Neural cell (in vitro differentiated cells): Measurements from ENCODE around the gene MAPT. TPM values are rescaled to one million over a fixed set of nuclear protein-coding genes. Genes with fewer than 3 reads are reported as not detected.

Source experiments
- H2AFZ ChIP-seq: fragments of 200-600, 300-800 bp; sonication (generic), shearing (Covaris generic); 2 replicates; pipeline ENCODE4 v1.6.0; 2014; ENCODE audit warnings: low read depth, mild to moderate bottlenecking, antibody characterized with exemption, low read length, moderate library complexity
- H3F3A ChIP-seq: fragments of 200-600 bp; shearing (Covaris generic); 2 replicates; pipeline ENCODE4 v1.6.1; 2016; ENCODE audit warnings: mild to moderate bottlenecking, moderate library complexity, mixed read lengths, antibody characterized with exemption, low read length; ENCODE audit not compliant: insufficient read depth, poor library complexity, severe bottlenecking
- H3K27ac ChIP-seq: fragments of 200-600, 300-800 bp; sonication (generic), shearing (Covaris generic); 2 replicates; pipeline ENCODE4 v1.5.1; 2014; ENCODE audit warnings: mild to moderate bottlenecking, low read length, moderate library complexity
- H3K27me3 ChIP-seq: fragments of 300-800, 200-600 bp; sonication (generic), shearing (Covaris generic); 2 replicates; pipeline ENCODE4 v1.6.0; 2014; ENCODE audit warnings: mild to moderate bottlenecking, low read depth, low read length, moderate library complexity; ENCODE audit not compliant: insufficient read depth
- H3K36me3 ChIP-seq: fragments of 300-800, 200-600 bp; sonication (generic), shearing (Covaris generic); 2 replicates; pipeline ENCODE4 v1.5.1; 2014; ENCODE audit warnings: mild to moderate bottlenecking, antibody characterized with exemption, low read length, moderate library complexity; ENCODE audit not compliant: insufficient read depth
- H3K4me2 ChIP-seq: fragments of 300-800, 200-600 bp; sonication (generic), shearing (Covaris generic); 2 replicates; pipeline ENCODE4 v1.6.0; 2014; ENCODE audit warnings: mild to moderate bottlenecking, low read length
- H3K4me3 ChIP-seq: fragments of 300-800, 200-600 bp; sonication (generic), shearing (Covaris generic); 2 replicates; pipeline ENCODE4 v1.5.1; 2014; ENCODE audit warnings: mild to moderate bottlenecking, low read length, moderate library complexity
- H3K79me2 ChIP-seq: fragments of 200-600 bp; shearing (Covaris generic); replicated peaks from 2 replicates; pipeline ENCODE4 v1.6.0; 2014; ENCODE audit warnings: mild to moderate bottlenecking, low read length, moderate library complexity; ENCODE audit not compliant: insufficient read depth
- H3K9ac ChIP-seq: fragments of 300-800, 200-600 bp; sonication (generic), shearing (Covaris generic); 2 replicates; pipeline ENCODE4 v1.6.1; 2016; ENCODE audit warnings: mild to moderate bottlenecking, low read length, mixed read lengths
- H3K9me2 ChIP-seq: fragments of 200-600 bp; shearing (Covaris generic); 2 replicates; pipeline ENCODE4 v1.6.1; 2016; ENCODE audit warnings: mild to moderate bottlenecking, low read length, mixed read lengths; ENCODE audit not compliant: insufficient read depth
- H3K9me3 ChIP-seq: fragments of 200-600, 300-800 bp; sonication (generic), shearing (Covaris generic); 2 replicates; pipeline ENCODE4 v1.6.1; 2016; ENCODE audit warnings: mild to moderate bottlenecking, mixed run types, low read length, moderate library complexity, mixed read lengths
- H4K20me1 ChIP-seq: fragments of 200-600 bp; shearing (Covaris generic); 2 replicates; pipeline ENCODE4 v1.6.1; 2016; ENCODE audit warnings: mild to moderate bottlenecking, mixed run types; ENCODE audit not compliant: insufficient read depth
- EP300 ChIP-seq: fragments of 450-650 bp; conservative IDR thresholded peaks from 2 replicates; pipeline ENCODE4 v1.6.1; 2014; ENCODE audit warnings: antibody characterized with exemption, mild to moderate bottlenecking, moderate library complexity; ENCODE audit not compliant: poor library complexity, severe bottlenecking
- EZH2 ChIP-seq: fragments of 200-600, 300-800 bp; shearing (Covaris generic), sonication (generic); IDR thresholded peaks from 2 replicates; pipeline ENCODE4 v1.6.1; 2014; ENCODE audit warnings: antibody characterized with exemption, low read length, borderline replicate concordance, mild to moderate bottlenecking; ENCODE audit not compliant: insufficient read depth, poor library complexity, severe bottlenecking
- MXI1 ChIP-seq: fragments of 450-650 bp; conservative IDR thresholded peaks from 2 replicates; pipeline ENCODE4 v1.6.1; 2014; ENCODE audit warnings: antibody characterized with exemption, mild to moderate bottlenecking; ENCODE audit not compliant: poor library complexity, severe bottlenecking
- POLR2AphosphoS5 ChIP-seq: IDR thresholded peaks from 2 replicates; pipeline ENCODE4 v1.6.1; 2012
- RAD21 ChIP-seq: fragments of 450-650 bp; conservative IDR thresholded peaks from 2 replicates; pipeline ENCODE4 v1.6.1; 2014; ENCODE audit warnings: antibody characterized with exemption, mild to moderate bottlenecking, moderate library complexity
- SMC3 ChIP-seq: fragments of 450-650 bp; conservative IDR thresholded peaks from 2 replicates; pipeline ENCODE4 v1.6.1; 2014; ENCODE audit warnings: antibody characterized with exemption, mild to moderate bottlenecking, moderate library complexity; ENCODE audit not compliant: poor library complexity
- TAF1 ChIP-seq: IDR thresholded peaks from 2 replicates; pipeline ENCODE4 v1.6.1; 2012; ENCODE audit warnings: low read depth
- polyA plus RNA-seq: library from polyadenylated mRNA; depleted of rRNA; stranded (reverse); fragments of >200 nt; gene quantifications from 2 replicates; pipeline ENCODE4 v1.2.3, GENCODE V29; 2014
- TF ChIP-seq, protein P1 (sequence below): fragments of 450-650 bp; IDR thresholded peaks from 2 replicates; pipeline ENCODE4 v1.5.1; 2014; ENCODE audit warnings: antibody characterized with exemption, mild to moderate bottlenecking, moderate library complexity; ENCODE audit not compliant: poor library complexity, severe bottlenecking
- TF ChIP-seq, protein P2 (sequence below): IDR thresholded peaks from 2 replicates; pipeline ENCODE4 v1.6.1; 2012; ENCODE audit warnings: borderline replicate concordance

The MAPT gene
- polyA plus RNA-seq, 1 donor from 2014 or later = 94.5 TPM

DNA sequence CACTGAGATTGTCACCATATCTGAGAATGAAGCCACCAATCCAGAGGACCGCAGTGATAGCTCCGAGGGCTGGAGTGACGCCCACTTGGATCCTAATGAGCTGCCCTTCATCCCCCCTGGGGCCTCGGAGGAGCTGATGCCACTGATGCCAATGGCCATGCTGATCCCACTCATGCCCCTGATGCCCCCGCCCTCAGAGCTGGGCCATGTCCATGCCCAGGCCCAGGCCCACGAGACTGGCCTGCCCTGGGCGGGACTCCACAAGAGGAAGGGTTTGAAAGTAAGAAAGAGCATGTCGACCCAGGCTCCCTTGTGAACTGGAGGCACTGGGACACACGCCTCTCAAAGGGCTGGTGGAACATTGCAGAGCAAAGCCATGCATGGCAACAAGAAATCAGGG, 47.7 kb upstream of the MAPT start:
- Histone ChIP-seq H3K79me2 (no peaks in the 10 kb centered on the region), H3K36me3 (no peaks in the 10 kb centered on the region), H3K9ac (no peak overlapping the region), H3K9me2 (no peaks in the 10 kb centered on the region), H3K27me3 (no peaks in the 10 kb centered on the region), H3K4me2 (no peak overlapping the region), H3K27ac (no peak overlapping the region), H3F3A (no peaks in the 10 kb centered on the region), H3K4me3 (no peak overlapping the region), H2AFZ (no peak overlapping the region), H3K9me3 (no peaks in the 10 kb centered on the region), H4K20me1 (no peaks in the 10 kb centered on the region)
- TF ChIP-seq POLR2AphosphoS5 = no peak

DNA sequence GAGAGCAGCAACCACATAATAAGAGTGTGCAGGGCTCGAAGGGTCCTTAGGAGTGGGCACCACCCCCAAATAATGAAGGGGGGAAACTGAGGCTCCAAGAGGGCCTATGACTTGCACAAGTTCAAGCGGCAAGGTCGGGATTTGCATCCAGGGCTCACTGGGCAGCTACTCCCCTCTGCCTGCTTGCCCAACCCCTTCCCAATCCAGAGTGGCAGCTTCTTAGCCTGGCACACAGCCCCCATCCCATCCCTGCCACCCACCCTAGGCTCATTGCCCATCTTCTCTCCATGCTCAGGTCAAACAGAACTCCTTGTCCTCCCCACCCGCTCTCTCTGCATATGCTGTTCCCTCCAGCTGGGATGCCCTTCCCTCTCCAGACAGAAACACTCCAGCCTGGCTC, 47.3 kb upstream of the MAPT start:
- no peak overlapping the region for H3K4me3 ChIP-seq
- no peak overlapping the region for H3K4me2 ChIP-seq
- H3K27ac ChIP-seq = no peak overlapping the region
- no peaks in the 10 kb centered on the region for H3K79me2 ChIP-seq
- H3K9me3 ChIP-seq = no peaks in the 10 kb centered on the region
- TF ChIP-seq MXI1 = no peak
- TF ChIP-seq TAF1 = no peak
- TF ChIP-seq RAD21 = no peak
- TF ChIP-seq SMC3 = no peak
- TF ChIP-seq, protein P1, sequence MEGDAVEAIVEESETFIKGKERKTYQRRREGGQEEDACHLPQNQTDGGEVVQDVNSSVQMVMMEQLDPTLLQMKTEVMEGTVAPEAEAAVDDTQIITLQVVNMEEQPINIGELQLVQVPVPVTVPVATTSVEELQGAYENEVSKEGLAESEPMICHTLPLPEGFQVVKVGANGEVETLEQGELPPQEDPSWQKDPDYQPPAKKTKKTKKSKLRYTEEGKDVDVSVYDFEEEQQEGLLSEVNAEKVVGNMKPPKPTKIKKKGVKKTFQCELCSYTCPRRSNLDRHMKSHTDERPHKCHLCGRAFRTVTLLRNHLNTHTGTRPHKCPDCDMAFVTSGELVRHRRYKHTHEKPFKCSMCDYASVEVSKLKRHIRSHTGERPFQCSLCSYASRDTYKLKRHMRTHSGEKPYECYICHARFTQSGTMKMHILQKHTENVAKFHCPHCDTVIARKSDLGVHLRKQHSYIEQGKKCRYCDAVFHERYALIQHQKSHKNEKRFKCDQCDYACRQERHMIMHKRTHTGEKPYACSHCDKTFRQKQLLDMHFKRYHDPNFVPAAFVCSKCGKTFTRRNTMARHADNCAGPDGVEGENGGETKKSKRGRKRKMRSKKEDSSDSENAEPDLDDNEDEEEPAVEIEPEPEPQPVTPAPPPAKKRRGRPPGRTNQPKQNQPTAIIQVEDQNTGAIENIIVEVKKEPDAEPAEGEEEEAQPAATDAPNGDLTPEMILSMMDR = no peak
- no peak for TF ChIP-seq EZH2
- TF ChIP-seq POLR2AphosphoS5 = no peak
- TF ChIP-seq EP300 = no peak
- TF ChIP-seq, protein P2, sequence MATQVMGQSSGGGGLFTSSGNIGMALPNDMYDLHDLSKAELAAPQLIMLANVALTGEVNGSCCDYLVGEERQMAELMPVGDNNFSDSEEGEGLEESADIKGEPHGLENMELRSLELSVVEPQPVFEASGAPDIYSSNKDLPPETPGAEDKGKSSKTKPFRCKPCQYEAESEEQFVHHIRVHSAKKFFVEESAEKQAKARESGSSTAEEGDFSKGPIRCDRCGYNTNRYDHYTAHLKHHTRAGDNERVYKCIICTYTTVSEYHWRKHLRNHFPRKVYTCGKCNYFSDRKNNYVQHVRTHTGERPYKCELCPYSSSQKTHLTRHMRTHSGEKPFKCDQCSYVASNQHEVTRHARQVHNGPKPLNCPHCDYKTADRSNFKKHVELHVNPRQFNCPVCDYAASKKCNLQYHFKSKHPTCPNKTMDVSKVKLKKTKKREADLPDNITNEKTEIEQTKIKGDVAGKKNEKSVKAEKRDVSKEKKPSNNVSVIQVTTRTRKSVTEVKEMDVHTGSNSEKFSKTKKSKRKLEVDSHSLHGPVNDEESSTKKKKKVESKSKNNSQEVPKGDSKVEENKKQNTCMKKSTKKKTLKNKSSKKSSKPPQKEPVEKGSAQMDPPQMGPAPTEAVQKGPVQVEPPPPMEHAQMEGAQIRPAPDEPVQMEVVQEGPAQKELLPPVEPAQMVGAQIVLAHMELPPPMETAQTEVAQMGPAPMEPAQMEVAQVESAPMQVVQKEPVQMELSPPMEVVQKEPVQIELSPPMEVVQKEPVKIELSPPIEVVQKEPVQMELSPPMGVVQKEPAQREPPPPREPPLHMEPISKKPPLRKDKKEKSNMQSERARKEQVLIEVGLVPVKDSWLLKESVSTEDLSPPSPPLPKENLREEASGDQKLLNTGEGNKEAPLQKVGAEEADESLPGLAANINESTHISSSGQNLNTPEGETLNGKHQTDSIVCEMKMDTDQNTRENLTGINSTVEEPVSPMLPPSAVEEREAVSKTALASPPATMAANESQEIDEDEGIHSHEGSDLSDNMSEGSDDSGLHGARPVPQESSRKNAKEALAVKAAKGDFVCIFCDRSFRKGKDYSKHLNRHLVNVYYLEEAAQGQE = no peak
- no peaks in the 10 kb centered on the region for H4K20me1 ChIP-seq
- H3K9me2 ChIP-seq = no peaks in the 10 kb centered on the region
- no peak overlapping the region for H3K9ac ChIP-seq
- H3K36me3 ChIP-seq = no peaks in the 10 kb centered on the region
- H2AFZ ChIP-seq = no peak overlapping the region
- H3K27me3 ChIP-seq = no peaks in the 10 kb centered on the region
- no peaks in the 10 kb centered on the region for H3F3A ChIP-seq

DNA sequence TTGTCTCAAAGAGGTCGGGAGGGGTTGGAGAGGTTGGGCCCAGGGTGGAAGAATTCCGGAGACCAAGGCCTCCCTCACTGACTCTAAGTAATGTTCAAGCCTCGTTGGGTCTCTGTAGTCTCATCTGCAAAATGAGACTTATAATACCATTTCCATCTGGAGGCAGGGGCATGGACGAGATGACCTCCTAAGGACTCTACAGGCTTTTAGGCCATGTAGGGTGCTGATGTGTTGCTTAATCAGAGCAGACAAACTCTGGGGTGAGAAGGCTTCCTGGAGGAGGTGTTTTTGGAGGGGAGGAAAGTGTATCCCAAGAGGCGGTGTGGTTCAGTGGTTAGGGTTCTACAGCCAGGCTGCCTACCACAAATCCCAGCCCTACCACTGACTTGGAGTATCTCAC, 46.6 kb upstream of the MAPT start:
- no peak overlapping the region for H3K4me3 ChIP-seq
- H3K9me3 ChIP-seq = no peaks in the 10 kb centered on the region
- no peak overlapping the region for H2AFZ ChIP-seq
- no peak overlapping the region for H3K4me2 ChIP-seq
- H4K20me1 ChIP-seq = no peaks in the 10 kb centered on the region
- no peak overlapping the region for H3K9ac ChIP-seq
- H3F3A ChIP-seq = no peaks in the 10 kb centered on the region
- H3K9me2 ChIP-seq = no peaks in the 10 kb centered on the region
- H3K79me2 ChIP-seq = no peaks in the 10 kb centered on the region
- TF ChIP-seq, protein P2 = no peak
- TF ChIP-seq TAF1 = no peak
- no peak for TF ChIP-seq MXI1
- no peak for TF ChIP-seq EP300
- TF ChIP-seq POLR2AphosphoS5 = no peak
- TF ChIP-seq RAD21 = no peak
- no peak for TF ChIP-seq EZH2
- TF ChIP-seq, protein P1 = no peak
- no peak for TF ChIP-seq SMC3
- no peak overlapping the region for H3K27ac ChIP-seq
- H3K36me3 ChIP-seq = no peaks in the 10 kb centered on the region
- no peaks in the 10 kb centered on the region for H3K27me3 ChIP-seq
